SW 1271 (cell line): ENCODE data around the gene C1orf216.
A peak's percentile ranks its signal among the peaks of the same experiment; 100 is the strongest.
"Not testable (repeated sequence)": the region's sequence is repeated elsewhere in the genome, so short reads cannot be mapped to it uniquely, and the experiment has no call there.

Source experiments
- DNase-seq, 2 experiments: peaks; one replicate each; lab custom pipeline; 2025; lab: John Stamatoyannopoulos, UW

C1orf216 gene, protein sequence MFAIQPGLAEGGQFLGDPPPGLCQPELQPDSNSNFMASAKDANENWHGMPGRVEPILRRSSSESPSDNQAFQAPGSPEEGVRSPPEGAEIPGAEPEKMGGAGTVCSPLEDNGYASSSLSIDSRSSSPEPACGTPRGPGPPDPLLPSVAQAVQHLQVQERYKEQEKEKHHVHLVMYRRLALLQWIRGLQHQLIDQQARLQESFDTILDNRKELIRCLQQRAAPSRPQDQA

DNA sequence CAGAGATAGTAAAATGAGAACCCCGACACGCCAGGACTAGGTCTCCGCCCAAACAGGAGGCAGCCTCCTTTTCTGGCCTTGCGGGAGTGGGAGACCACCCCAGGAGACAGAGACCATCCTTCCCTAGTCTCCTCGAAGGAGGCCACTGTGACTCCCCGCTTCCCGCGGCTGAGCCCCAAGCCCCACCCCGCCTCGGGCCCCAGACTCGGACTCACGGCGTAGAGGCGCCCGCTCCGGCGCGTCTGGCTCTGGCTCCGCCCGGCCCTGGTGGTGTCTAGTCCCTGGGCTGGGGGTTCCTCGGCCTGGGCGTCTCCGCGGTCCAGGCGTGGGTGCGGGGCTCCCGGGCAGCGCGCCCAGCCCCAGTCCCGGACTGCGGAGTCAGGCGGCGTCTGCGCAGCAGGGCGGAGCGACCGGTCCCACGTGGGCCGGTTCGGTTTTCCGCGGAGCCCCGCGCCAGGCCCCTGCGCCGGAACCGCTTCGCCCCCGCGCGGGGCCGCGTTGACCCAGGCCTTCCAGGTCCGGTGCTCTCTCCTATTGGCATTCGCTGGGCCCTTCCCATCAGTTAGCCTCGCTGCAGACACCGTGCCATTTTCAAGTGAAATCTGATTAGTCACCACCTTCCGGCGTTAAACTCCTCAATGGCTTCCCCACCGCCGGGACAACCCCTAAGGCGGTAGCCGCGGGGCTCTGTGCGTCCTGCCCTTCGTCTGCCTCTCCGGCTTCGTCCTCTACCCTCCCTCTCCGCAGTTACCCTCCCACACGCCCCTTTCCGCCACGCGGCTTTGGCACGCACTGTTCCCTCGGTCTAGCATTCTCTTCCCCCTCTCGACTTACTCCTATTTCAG, at the start of gene C1orf216:
Gene C1orf216 (minus strand): TSS at position 393 of the 845 bp plus-strand sequence. CDS start 2,563 bp downstream, outside the sequence.
- DNase-seq = peak in 1 of 2 experiments; percentile 61

DNA sequence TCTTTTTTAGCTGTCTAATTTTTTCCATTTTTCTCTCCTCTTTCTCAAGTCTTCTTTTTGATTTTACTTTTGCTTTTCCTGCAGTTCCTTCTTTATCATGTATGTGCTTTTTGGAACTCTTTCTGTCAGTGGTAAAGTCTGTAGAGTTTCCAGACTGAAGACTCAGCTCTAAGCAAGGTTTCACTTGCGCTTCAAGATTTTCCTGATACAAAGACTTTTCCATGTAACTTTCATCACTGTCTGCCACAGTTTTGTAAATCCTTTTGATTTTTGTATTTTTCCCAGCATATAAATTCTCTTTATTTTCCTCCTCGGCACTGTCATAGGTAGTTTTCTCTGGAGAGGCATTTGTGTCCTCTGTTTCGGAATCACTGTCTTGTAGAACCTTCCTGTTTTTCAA, 45.6 kb upstream of the C1orf216 start:
- DNase-seq = no peak

DNA sequence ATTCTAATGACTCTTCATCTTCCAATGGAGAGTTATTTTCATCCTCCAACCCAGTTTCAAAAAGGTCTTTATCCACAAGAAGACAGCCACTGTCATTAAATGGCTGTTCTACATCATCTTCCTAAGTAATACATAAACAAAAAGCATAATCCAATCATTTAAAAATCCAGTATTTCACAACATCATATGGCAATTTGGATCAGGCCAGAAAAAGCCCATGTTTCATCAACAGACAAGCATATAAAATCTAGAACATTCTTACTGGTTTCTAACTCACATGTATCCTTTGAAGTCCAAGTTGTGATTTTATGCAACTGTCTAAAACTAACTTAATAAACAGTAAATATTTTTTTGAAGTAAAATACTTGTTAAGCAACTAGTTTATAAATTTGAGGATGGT, 44.5 kb upstream of the C1orf216 start:
- no peak for DNase-seq

DNA sequence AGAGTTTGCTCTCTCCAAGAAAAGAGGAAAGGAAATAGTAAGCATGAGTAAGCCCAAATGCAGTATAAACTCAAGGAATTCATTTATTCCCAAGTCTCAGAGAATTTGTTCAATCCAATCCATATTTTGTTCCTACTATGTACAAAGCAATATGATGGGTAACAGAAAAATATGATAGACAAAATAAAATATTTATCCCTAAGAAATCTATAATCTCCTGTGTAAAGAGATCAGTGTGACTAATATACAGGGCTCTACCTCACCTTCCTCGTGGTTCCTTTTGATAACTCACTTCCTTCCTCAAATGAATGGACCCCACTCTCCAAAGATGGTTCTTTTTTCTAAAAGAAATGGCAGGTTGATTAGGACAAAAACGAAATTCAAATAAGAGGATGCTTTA, 43.5 kb upstream of the C1orf216 start:
- no peak for DNase-seq

DNA sequence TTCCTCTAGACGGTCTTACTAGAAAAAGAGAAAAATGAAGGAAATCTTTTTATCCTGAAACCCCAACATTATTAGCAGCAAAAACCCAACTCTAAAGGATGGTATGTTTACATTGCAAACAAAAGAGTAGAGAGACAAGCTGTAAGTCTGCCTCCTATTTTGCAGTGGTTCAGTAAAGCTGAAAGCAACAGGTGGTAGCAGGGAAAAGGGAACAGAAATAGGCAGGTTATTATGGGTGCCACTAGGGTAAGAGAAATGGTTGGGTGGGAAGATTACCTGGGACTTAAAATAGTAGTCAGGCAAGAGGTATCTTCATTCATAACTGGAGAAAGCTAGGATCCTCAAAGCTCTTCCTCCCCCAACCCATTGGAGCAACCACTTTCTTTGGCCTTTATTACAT, 37.4 kb upstream of the C1orf216 start:
- DNase-seq = no peak

DNA sequence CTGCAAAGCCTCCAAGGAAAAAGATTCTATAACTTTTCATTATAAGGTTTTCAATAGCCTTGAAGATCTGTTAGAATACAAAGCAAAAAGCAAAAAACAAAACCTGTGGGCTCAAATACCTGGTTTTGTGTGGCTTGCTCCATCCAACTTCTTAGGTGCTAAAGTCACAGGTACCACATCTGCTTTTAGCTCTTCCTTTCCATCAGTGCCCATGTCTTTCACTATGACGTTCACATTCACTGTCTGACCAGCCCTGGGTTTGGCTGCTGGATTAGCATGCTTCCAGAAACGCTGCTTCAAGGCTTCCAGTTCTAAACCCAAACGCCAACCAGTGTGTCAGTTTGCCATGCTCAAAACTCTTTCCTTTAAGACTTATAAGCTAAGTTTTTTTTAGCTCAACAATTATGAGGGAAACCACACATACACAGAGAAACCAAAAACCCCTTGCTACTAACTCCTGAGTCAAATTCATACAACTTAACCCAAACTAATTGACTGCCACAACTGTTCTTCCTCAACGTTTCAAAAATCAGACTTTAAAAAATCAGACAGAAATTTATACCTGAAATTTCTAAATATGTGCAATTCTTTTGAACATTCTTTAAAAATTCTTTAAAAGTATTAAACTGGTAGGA, 35.1 kb upstream of the C1orf216 start:
- DNase-seq = no peak

DNA sequence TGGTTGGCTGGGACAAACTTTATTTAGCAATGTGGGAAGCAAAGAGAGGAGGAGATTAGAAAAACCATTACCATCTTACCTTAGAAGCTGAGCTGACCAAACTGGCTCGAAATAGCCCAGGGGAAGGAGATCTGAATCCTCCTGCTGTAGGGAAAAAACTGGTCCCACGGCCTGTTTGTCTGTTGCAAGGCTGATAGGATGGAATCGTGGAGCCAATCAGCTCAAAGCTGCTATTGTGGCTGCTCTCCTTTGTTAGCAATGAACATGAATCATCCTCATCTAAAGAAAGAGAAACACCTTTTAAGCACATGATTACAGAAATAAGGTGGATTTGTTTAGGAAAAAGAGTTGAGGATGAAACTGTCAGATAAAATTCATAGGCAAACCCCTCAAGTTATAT, 29.6 kb upstream of the C1orf216 start:
- no peak for DNase-seq

DNA sequence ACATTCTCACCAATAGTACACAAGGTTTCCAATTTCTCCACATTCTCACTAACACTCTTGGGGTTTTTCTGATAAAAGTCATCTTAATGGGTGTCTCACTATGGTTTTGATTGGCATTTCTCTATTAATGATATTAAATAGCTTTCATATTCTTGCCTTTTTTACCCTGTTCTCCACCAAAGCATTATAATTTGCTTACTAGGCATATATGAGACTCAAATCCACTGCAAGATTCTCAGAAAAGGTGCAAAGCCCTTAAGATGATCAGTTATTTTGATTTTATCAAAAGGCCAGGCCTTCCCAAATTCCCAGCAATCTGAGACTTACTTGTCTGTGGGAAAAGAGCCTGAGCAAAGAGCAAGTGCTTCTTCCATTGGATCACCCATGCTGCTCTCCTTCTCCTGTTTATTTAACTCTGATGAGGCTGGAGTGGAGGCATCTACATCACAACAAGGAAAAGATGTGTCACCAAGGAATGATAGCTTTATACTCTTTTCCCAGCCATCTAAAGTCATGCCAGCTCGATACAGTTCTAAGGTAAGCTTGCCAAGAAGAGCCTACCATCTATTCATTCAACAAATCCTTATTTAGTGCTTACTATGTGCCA, 26.5 kb upstream of the C1orf216 start:
- DNase-seq = no peak

DNA sequence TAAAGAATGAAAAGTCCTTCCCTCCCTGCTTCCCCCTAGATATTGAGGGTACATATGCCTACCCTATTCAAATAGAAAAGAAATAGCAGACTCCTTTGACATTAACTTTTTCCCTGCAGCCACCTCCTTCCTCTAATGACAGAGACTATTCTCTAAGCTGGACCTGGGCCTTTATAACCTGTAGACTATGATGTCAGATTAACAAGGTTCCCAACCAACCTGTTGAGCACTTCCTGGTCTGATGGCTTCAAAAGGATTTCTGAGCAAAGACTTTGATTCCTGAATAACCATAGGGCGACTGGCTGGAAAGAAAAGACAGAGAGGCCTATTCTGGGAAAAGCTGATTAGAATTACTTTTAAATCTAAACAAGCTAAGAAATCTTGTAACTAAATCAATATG, 18.4 kb upstream of the C1orf216 start:
- DNase-seq = no peak

DNA sequence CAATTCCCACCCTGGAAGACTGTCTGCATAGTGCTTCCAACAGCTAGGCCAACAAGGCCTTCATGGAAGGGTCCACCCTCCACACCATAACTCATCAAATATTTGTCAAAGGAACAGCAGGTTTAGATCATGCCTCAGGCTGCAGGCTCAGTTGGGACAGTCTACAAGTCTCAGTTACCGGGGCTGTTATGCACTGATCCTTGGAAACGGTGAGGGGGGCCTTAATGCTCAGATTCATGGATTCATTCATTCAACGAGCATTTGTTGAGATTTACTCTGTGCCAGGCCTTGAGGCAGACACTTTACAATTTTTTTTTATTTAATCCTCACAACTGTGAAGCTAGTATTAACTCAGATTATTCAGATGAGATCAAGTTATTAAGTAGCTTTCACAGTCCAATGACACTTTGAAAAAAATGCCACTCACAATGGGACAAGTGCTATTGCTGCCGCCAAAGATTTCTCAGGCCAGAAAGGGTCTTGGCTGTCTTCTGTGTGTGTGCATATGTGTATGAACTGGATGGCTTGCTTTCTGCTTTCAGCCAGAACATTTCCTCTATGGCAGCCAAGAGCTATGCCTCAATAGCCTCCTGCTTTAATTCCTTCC, 8.9 kb upstream of the C1orf216 start:
- DNase-seq = no peak

DNA sequence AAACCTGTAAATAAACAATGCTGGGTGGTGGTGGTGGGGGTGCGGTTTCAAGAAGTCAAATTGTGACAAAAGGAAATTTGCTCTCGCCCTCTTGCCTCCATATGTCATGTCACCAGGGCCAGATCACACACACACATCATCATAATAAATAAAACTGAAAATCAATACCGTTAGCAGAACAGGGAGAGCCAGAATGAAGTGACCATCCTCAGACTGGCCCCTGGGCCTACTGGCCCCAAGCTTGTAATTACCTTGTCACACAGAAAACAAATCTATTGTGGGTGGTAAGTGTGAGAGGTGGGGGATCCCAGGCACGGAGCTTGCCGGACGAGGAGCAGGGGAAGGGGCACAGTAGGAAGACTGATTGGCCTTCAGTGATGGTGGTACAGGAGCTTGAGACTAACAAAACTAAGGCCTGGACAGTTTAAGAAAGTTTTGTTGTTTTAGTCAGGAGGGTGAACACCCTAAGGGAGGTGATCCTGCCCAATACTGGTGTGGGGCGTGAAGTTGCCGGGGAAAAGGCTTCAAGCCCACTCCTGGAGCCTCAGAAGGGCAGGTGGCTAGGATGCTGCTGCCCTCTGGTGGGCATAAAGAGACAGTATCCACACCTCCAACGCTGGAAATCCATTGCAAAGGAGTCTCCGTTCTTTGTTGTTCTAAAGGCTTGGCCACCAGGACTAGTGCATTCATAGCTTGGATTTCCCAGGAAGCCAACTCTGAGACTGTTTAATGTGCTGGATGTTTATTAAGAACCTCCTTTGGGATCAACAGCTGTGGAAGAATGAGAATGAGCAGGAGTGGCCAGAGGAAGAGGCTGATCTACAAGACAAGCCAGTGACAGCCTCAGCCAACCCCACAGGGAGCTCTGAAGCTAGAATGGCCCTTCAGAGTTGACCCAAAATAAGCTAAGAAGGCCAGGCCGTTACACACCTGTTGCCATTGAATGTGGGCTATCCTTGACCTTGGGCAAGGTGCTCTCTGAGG, 8.1 kb upstream of the C1orf216 start:
- DNase-seq = peak in 1 of 2 experiments; percentile 25

DNA sequence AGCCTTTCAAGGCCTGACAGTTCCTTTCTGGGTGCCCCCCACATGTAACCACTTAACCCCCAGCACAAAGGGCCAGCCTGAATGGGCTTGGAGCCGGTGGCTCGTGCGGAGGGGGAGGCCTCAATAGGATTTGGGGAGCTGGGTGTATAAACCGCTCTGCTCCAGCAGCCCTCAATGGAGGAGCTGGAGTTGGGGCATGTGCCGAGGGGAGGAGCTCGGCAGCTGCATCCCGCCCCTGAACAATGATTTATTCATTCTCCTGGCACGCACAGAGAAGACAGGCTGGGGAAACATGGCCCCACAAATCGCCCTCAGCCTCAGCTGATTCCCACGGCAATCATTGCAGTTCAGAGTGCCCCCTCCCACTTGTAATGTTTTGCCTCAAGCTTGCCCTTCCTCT, 6.9 kb upstream of the C1orf216 start:
- no peak for DNase-seq

DNA sequence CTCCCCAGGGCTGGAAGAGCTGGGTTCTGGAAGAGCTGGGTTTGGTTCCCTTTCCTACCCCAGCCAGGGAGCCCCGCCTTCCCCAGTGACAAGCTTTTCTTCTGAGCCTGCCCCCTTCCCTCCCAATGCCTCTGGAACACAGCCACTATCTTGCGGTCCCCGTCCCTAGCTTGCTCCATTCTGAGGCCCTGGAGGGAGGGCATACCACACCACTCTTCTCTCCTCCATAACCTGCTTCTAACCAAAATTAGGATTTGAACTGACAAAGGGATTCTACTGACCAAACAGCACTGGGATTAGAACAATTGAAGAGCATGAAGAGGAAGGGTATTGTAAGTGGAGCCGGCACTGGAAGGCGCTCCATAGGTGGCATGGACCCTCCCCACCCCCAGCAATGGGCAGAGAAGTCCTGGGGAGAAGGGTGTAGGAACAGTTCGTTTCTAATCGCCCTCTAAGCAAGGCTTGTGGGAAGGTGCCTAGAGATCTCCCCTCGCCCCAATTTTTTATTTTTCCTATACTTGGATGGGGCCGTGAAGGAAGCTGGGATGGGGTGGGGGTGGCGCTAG, 690 bp downstream of the C1orf216 start:
- peak in 1 of 2 experiments; percentile 27 for DNase-seq

DNA sequence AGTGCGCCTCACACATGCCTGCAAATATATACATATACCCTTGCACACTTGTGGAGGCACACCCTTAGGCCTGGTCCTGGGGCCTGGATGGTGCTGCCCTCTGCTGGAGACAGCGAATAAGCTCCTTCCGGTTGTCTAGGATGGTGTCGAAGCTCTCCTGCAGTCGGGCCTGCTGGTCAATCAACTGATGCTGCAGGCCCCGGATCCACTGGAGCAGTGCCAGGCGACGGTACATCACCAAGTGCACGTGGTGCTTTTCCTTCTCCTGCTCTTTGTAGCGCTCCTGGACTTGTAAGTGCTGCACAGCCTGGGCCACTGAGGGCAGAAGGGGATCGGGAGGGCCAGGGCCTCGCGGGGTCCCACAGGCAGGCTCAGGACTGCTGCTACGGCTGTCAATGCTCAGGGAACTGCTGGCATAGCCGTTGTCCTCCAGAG, 3.1 kb downstream of the C1orf216 start:
- peak; percentile 8 to 51 for DNase-seq

DNA sequence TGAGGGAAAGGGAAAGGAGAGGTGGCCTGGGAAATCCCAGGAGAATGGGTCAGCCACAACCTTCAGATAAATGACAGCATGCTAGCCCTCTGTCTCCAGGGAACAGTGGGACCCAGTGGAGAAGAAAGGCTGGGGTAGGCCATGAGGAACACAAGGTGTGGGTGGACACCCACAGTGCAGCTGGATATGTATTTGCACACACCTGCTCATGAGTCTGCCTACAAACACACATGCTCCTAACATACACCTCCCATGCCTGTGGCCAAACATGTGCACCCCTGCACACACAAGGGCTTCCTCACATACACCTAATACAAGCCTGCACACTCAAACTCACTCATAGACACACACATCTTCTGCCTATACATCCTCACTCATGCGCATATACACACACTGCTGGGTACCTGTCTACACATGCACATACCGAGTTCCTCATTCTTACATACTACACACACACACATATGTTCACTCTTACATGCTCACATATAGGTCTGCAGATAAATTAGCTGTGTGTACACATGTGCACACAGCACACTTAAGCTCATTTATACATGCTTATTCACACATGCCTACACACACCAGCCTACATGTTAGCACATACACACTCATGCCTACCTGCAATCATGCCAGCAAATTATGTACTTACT, 3.6 kb downstream of the C1orf216 start:
- DNase-seq = no peak

DNA sequence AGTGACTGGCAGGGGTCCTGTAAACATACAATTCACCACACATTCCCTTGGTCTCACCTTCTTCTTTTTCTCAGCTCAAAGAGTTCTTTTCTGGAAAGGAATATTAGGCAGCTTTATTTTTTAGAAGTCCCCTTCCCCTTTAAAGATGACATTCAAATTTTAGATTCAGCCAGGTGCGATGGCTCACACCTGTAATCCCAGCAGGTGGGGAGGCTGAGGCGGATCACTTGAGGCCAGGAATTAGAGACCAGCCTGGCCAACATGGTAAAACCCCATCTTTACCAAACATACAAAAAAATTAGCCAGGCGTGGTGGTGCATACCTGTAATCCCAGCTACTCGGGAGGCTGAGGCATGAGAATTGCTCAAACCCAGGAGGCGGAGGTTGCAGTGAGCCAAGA, 7.6 kb downstream of the C1orf216 start:
- DNase-seq = not testable (repeated sequence)

DNA sequence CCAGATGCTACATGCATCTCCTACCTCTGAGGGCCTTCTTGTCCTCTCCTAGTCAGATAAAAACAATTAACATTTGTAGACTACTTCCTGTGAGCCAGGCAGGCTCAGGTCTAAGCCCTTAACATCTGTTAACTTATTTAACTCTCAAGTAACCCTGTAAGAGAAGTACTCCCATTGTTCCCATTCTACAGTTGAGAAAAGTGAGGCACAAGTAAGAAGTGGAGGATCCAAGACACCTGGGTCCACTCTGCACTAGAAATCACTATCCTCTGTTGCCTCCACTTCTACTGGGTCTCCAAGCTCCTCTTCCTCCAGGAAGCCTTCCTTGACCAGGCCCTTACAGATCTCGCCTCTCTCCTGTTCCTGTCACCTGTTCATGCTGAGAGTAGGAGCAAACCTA, 9.7 kb downstream of the C1orf216 start:
- no peak for DNase-seq

DNA sequence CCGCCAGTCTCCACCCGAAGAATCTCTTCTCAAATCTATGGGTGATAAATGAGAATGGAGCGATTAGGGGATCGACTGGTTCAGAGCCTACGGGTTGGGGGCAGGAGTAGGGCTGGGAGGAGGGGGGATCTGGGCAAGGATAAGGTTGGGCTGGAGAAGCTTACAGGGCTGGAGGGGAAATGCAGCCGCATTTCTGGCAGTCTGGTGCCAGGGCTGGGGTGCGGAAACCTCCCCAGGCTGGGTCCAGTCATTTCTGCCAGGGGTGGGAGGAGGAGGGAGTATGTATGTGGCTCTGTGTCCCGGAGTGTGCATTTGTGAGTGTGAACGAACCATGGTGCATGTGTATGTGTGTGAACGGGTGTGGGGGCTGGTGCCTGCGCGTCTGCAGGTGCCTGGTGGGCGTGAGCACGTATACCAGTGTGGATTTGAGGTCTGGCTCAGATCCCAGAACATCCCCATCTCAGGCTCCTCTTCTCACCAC, 10.2 kb downstream of the C1orf216 start:
- DNase-seq = no peak

DNA sequence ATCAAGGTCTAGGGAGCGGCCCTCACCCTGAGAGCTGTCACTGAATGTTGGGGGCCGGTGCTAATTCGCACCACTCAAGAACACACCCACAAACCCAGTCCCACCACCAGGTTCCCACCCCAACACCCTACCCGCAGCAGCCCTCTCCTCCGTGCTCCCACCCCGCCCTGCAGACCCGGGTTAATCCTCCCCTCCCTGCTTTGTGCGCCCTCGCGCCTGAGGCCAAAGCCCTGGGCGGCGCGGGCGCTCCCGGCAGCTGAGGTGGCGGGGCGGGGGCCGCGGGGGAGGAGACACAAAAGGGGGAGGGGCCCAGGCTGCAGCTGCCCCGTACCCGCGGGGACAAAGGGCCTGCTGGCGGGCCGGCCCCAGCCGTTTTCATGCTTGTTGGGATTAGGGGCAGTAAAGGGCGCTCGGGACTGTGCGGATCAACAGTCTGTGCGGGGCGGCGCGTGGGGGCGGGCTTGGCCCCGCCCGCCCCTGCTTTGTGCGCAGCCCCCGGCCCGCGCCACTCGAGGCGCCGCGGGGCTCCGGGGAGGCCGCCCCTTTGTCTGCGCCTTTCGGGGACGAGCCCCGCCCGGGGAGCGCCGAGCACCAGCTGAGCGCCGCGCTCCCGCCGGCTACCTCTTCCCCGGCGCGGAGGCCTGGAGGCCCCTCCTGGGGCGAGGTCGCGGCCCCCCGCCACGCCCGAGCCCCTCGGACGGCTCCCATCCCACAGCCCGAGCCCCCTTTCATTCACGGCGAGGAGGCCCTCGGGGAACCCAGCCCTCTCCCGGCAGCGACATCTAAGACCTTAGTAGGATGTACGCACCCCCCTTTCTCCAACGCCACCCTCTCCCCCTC, 10.9 kb downstream of the C1orf216 start:
- DNase-seq = no peak
